Activated CD4-positive, alpha-beta T cell treated with anti-CD3 and anti-CD28 coated beads, Interleukin-2, amount 10 ng/mL, durations not matched to agents 24 days and 14 days (primary cell): ENCODE results near the gene SERPINA12. TPM values are rescaled to one million over a fixed set of nuclear protein-coding genes. Genes with fewer than 3 reads are reported as not detected.
"Not testable (repeated sequence)": the region's sequence is repeated elsewhere in the genome, so short reads cannot be mapped to it uniquely, and the experiment has no call there.

Experiments used
- DNase-seq: peaks from one replicate; pipeline ENCODE4 v3.0.0; 2022
- H3K27ac Mint-ChIP-seq: one replicate; pipeline ENCODE4 v1.8.0; 2022; ENCODE audit warnings: mild to moderate bottlenecking, mixed read lengths
- H3K27me3 Mint-ChIP-seq: one replicate; pipeline ENCODE4 v1.8.0; 2022; ENCODE audit warnings: mixed read lengths
- H3K36me3 Mint-ChIP-seq: one replicate; pipeline ENCODE4 v1.8.0; 2022; ENCODE audit warnings: low read depth, mild to moderate bottlenecking, mixed read lengths
- H3K4me1 Mint-ChIP-seq: one replicate; pipeline ENCODE4 v1.8.0; 2021; ENCODE audit warnings: mixed read lengths
- H3K4me3 Mint-ChIP-seq: one replicate; pipeline ENCODE4 v1.8.0; 2022; ENCODE audit warnings: mild to moderate bottlenecking, moderate library complexity, mixed read lengths
- H3K9me3 Mint-ChIP-seq: one replicate; pipeline ENCODE4 v1.8.0; 2021; ENCODE audit warnings: mixed read lengths
- intact Hi-C: fragments of 100-400 bp; cut with micrococcal nuclease; formaldehyde crosslinking; loops from one replicate; pipeline ENCODE4 v1.15.1; 2023
- total RNA-seq: library from RNA; stranded (reverse); gene quantifications from 2 replicates; pipeline ENCODE4 v1.2.3, GENCODE V29; 2022

The SERPINA12 gene
- total RNA-seq, 1 donor from 2014 or later, result not detected

GRCh38 chr14:94521375-94522114 lies 12.3 kb upstream of the SERPINA12 start:
- no peaks in the 10 kb centered on the region for H3K36me3 Mint-ChIP-seq
- H3K4me3 Mint-ChIP-seq, result no peak overlapping the region
- H3K4me1 Mint-ChIP-seq, result no peaks in the 10 kb centered on the region
- no peak for DNase-seq
- H3K27ac Mint-ChIP-seq, result no peak overlapping the region
- intact Hi-C loops, result no loop called here
- no peaks in the 10 kb centered on the region for H3K27me3 Mint-ChIP-seq
- H3K9me3 Mint-ChIP-seq, result peaks cover 7% of the 10 kb centered on the region

- no peak overlapping the region for H3K27ac Mint-ChIP-seq
- H3K36me3 Mint-ChIP-seq, result no peaks in the 10 kb centered on the region
- intact Hi-C loops, result no loop called here
- H3K27me3 Mint-ChIP-seq, result no peaks in the 10 kb centered on the region
- peaks cover 7% of the 10 kb centered on the region for H3K9me3 Mint-ChIP-seq
- H3K4me1 Mint-ChIP-seq, result no peaks in the 10 kb centered on the region
- no peak overlapping the region for H3K4me3 Mint-ChIP-seq
- DNase-seq, result no peak
Observed at GRCh38 chr14:94517641-94518257, 8.5 kb upstream of the SERPINA12 start.

GRCh38 chr14:94517248-94517640 lies 8.0 kb upstream of the SERPINA12 start:
- Mint-ChIP-seq H3K36me3 (no peaks in the 10 kb centered on the region), H3K27me3 (no peaks in the 10 kb centered on the region), H3K9me3 (peaks cover 7% of the 10 kb centered on the region), H3K27ac (no peak overlapping the region), H3K4me3 (no peak overlapping the region), H3K4me1 (no peaks in the 10 kb centered on the region)
- intact Hi-C loops, result no loop called here
- DNase-seq, result no peak

- Mint-ChIP-seq H3K27ac (no peak overlapping the region), H3K4me1 (no peaks in the 10 kb centered on the region), H3K4me3 (no peak overlapping the region), H3K9me3 (peaks cover 7% of the 10 kb centered on the region), H3K27me3 (no peaks in the 10 kb centered on the region), H3K36me3 (no peaks in the 10 kb centered on the region)
- intact Hi-C loops, result no loop called here
- no peak for DNase-seq
Observed at GRCh38 chr14:94515856-94516255, 6.6 kb upstream of the SERPINA12 start.

- Mint-ChIP-seq H3K36me3 (no peaks in the 10 kb centered on the region), H3K27ac (no peak overlapping the region), H3K4me3 (no peak overlapping the region), H3K27me3 (no peaks in the 10 kb centered on the region), H3K9me3 (peaks cover 7% of the 10 kb centered on the region), H3K4me1 (no peaks in the 10 kb centered on the region)
- intact Hi-C loops, result no loop called here
- no peak for DNase-seq
Observed at GRCh38 chr14:94515426-94515825, 6.2 kb upstream of the SERPINA12 start.

GRCh38 chr14:94514351-94514750 lies 5.1 kb upstream of the SERPINA12 start:
- H3K36me3 Mint-ChIP-seq, result no peaks in the 10 kb centered on the region
- intact Hi-C loops, result no loop called here
- no peaks in the 10 kb centered on the region for H3K4me1 Mint-ChIP-seq

GRCh38 chr14:94510481-94510880 lies 1.2 kb upstream of the SERPINA12 start:
- H3K27ac Mint-ChIP-seq, H3K36me3 Mint-ChIP-seq, intact Hi-C loops, H3K4me1 Mint-ChIP-seq, H3K9me3 Mint-ChIP-seq, DNase-seq, H3K4me3 Mint-ChIP-seq, H3K27me3 Mint-ChIP-seq: not testable (repeated sequence)

More at GRCh38 chr14:94514351-94514750, 5.1 kb upstream of the SERPINA12 start:
- no peak overlapping the region for H3K27ac Mint-ChIP-seq
- H3K9me3 Mint-ChIP-seq, result peaks cover under 1% of the 10 kb centered on the region
- no peaks in the 10 kb centered on the region for H3K27me3 Mint-ChIP-seq
- H3K4me3 Mint-ChIP-seq, result no peak overlapping the region
- DNase-seq, result no peak

- Mint-ChIP-seq H3K4me1 (no peaks in the 10 kb centered on the region), H3K36me3 (no peaks in the 10 kb centered on the region), H3K4me3 (no peak overlapping the region), H3K9me3 (no peaks in the 10 kb centered on the region), H3K27ac (no peak overlapping the region), H3K27me3 (no peaks in the 10 kb centered on the region)
- intact Hi-C loops, result no loop called here
- DNase-seq, result no peak
Observed at GRCh38 chr14:94505641-94506040, 3.6 kb downstream of the SERPINA12 start.

GRCh38 chr14:94505206-94505605 lies 4.1 kb downstream of the SERPINA12 start:
- H3K4me3 Mint-ChIP-seq, result no peak overlapping the region
- H3K27ac Mint-ChIP-seq, result no peak overlapping the region
- no peak for DNase-seq
- intact Hi-C loops, result no loop called here
- no peaks in the 10 kb centered on the region for H3K9me3 Mint-ChIP-seq
- H3K36me3 Mint-ChIP-seq, result no peaks in the 10 kb centered on the region
- no peaks in the 10 kb centered on the region for H3K27me3 Mint-ChIP-seq
- H3K4me1 Mint-ChIP-seq, result no peaks in the 10 kb centered on the region

- no peak for DNase-seq
- Mint-ChIP-seq H3K27me3 (no peaks in the 10 kb centered on the region), H3K9me3 (no peaks in the 10 kb centered on the region), H3K4me1 (no peaks in the 10 kb centered on the region), H3K36me3 (no peaks in the 10 kb centered on the region), H3K4me3 (no peak overlapping the region), H3K27ac (no peak overlapping the region)
- intact Hi-C loops, result no loop called here
Observed at GRCh38 chr14:94501588-94502516, 7.4 kb downstream of the SERPINA12 start.

GRCh38 chr14:94500264-94500663 lies 9.0 kb downstream of the SERPINA12 start:
- no peaks in the 10 kb centered on the region for H3K4me1 Mint-ChIP-seq

GRCh38 chr14:94499673-94500072 lies 9.6 kb downstream of the SERPINA12 start:
- no peak overlapping the region for H3K4me3 Mint-ChIP-seq
- no peak overlapping the region for H3K27ac Mint-ChIP-seq
- no peak for DNase-seq
- H3K4me1 Mint-ChIP-seq, result no peaks in the 10 kb centered on the region
- H3K9me3 Mint-ChIP-seq, result no peaks in the 10 kb centered on the region
- H3K36me3 Mint-ChIP-seq, result no peaks in the 10 kb centered on the region
- intact Hi-C loops, result no loop called here
- H3K27me3 Mint-ChIP-seq, result no peaks in the 10 kb centered on the region

More at GRCh38 chr14:94500264-94500663, 9.0 kb downstream of the SERPINA12 start:
- no peaks in the 10 kb centered on the region for H3K9me3 Mint-ChIP-seq
- no peak overlapping the region for H3K4me3 Mint-ChIP-seq
- DNase-seq, result no peak
- no peaks in the 10 kb centered on the region for H3K27me3 Mint-ChIP-seq
- intact Hi-C loops, result no loop called here
- no peak overlapping the region for H3K27ac Mint-ChIP-seq
- no peaks in the 10 kb centered on the region for H3K36me3 Mint-ChIP-seq

GRCh38 chr14:94498215-94498614 lies 11.1 kb downstream of the SERPINA12 start:
- no peaks in the 10 kb centered on the region for H3K27me3 Mint-ChIP-seq
- no peaks in the 10 kb centered on the region for H3K9me3 Mint-ChIP-seq
- intact Hi-C loops, result no loop called here
- DNase-seq, result no peak
- H3K36me3 Mint-ChIP-seq, result no peaks in the 10 kb centered on the region
- H3K4me3 Mint-ChIP-seq, result no peak overlapping the region
- no peaks in the 10 kb centered on the region for H3K4me1 Mint-ChIP-seq
- no peak overlapping the region for H3K27ac Mint-ChIP-seq

GRCh38 chr14:94494085-94494484 lies 15.2 kb downstream of the SERPINA12 start:
- no peak for DNase-seq
- intact Hi-C loops, result no loop called here

More at GRCh38 chr14:94494085-94494484, 15.2 kb downstream of the SERPINA12 start:
- no peaks in the 10 kb centered on the region for H3K27me3 Mint-ChIP-seq
- H3K36me3 Mint-ChIP-seq, result no peaks in the 10 kb centered on the region
- no peaks in the 10 kb centered on the region for H3K9me3 Mint-ChIP-seq
- no peak overlapping the region for H3K27ac Mint-ChIP-seq
- H3K4me1 Mint-ChIP-seq, result no peaks in the 10 kb centered on the region
- H3K4me3 Mint-ChIP-seq, result no peak overlapping the region
